Mucosa of descending colon (tissue), 3 donors: ENCODE results near the gene KIRREL3. TPM values are rescaled to one million over a fixed set of nuclear protein-coding genes. Genes with fewer than 3 reads are reported as not detected.

ENCODE experiments used
- ATAC-seq: fragments of 200-7000 bp; cut with Tn5 transposase; one replicate; pipeline ENCODE4 v1.9.1; 2020; ENCODE audit warnings: mild to moderate bottlenecking, moderate library complexity
- DNase-seq, 3 donors: peaks; one replicate each; pipeline ENCODE4 v3.0.0-alpha.2; 2020
- H3K36me3 ChIP-seq: fragments of 200-600 bp; one replicate; pipeline ENCODE4 v1.8.0; 2021; ENCODE audit warnings: low read depth, mild to moderate bottlenecking
- H3K4me1 ChIP-seq: fragments of 200-600 bp; one replicate; pipeline ENCODE4 v1.8.0; 2021; ENCODE audit warnings: low read depth, mild to moderate bottlenecking
- H3K4me3 ChIP-seq: fragments of 200-600 bp; one replicate; pipeline ENCODE4 v1.8.0; 2021; ENCODE audit warnings: mild to moderate bottlenecking
- H3K9me3 ChIP-seq: fragments of 200-600 bp; one replicate; pipeline ENCODE4 v1.8.0; 2021; ENCODE audit warnings: mild to moderate bottlenecking
- intact Hi-C, 2 donors: fragments of 100-400 bp; cut with DNase I in 1 of 2; cut with micrococcal nuclease in 1 of 2; formaldehyde crosslinking; loops; one replicate each; pipeline versions ENCODE4 v1.11.0 to v1.11.1; 2022; cut with DNase I, micrococcal nuclease
- total RNA-seq, 3 donors: library from RNA; stranded (reverse); fragmentation: NEBNext Ultra II Directional in 2 of 3; extraction: Animal tissue kit (Norgen Biotek cat#: 25700) in 2 of 3; gene quantifications; one replicate each; pipeline versions ENCODE4 v1.2.1 to v1.2.4, GENCODE V29; 2021 to 2023
- TF ChIP-seq, protein P1 (sequence below): fragments of 200-600 bp; IDR thresholded peaks from one replicate; pipeline ENCODE4 v1.8.0; 2022; ENCODE audit warnings: antibody characterized with exemption, mild to moderate bottlenecking
- donor health status: DM: no; HTN: no; CAD: no; lungs with moderate emphysema.
- donor health status: DM: no; HTN: no; CAD: no.
- donor health status: DM: no; HTN: yes; CAD: no.

The KIRREL3 gene
- total RNA-seq, 3 donors from 2014 or later = 0.23 to 2.4 (median 0.70) TPM

DNA sequence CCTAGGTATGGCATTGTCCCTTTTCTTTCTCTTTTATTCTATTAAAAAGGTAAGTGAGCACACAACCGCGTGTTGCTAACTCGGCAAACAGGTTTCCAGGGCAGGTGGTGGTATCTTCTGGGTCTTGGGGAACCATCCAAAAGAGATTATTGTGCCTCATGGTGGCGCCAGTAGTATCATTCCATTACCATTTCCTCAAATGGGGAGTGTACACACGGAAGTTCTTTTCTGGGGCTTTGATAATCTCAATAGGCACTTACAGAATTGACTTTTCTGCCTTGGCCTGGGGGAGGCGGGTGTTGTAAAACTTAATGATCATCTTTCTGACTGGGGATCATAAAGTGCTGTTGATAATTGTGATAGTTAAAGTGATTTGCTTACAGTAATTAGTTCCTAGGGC, 234.1 kb downstream of the KIRREL3 start:
- peak in 1 of 3 donors; percentile 33 for DNase-seq
- ATAC-seq = peak; percentile 75

DNA sequence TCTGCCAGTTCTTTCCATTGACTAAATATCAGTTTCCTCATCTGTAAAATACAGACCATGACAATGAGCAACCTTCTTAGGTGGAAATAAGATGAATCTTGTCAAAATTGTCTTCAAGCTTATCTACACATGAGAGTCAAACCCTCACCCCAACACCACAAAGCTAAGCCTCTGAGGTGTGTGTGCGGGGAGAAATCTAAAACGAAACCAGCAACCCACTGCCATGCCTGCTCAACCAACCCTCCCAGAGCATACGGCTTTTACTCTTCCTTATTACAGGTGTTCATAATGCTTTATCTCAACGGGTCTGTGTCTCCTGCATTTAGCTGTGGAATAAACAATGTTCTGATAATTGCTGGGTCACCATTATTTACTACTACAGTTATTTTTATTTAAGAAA, 235.4 kb downstream of the KIRREL3 start:
- H3K36me3 ChIP-seq = no peaks in the 10 kb centered on the region
- H3K4me1 ChIP-seq = peaks cover 5% of the 10 kb centered on the region
- no peak overlapping the region for H3K4me3 ChIP-seq
- TF ChIP-seq, protein P1, sequence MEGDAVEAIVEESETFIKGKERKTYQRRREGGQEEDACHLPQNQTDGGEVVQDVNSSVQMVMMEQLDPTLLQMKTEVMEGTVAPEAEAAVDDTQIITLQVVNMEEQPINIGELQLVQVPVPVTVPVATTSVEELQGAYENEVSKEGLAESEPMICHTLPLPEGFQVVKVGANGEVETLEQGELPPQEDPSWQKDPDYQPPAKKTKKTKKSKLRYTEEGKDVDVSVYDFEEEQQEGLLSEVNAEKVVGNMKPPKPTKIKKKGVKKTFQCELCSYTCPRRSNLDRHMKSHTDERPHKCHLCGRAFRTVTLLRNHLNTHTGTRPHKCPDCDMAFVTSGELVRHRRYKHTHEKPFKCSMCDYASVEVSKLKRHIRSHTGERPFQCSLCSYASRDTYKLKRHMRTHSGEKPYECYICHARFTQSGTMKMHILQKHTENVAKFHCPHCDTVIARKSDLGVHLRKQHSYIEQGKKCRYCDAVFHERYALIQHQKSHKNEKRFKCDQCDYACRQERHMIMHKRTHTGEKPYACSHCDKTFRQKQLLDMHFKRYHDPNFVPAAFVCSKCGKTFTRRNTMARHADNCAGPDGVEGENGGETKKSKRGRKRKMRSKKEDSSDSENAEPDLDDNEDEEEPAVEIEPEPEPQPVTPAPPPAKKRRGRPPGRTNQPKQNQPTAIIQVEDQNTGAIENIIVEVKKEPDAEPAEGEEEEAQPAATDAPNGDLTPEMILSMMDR = no peak
- H3K9me3 ChIP-seq = no peaks in the 10 kb centered on the region
- DNase-seq (no peak), ATAC-seq (no peak)
- intact Hi-C loops = no loop called here

More for the DNA sequence above, 234.1 kb downstream of the KIRREL3 start:
- TF ChIP-seq, protein P1 = no peak
- intact Hi-C loops = no loop called here
- no peaks in the 10 kb centered on the region for H3K9me3 ChIP-seq
- H3K36me3 ChIP-seq = no peaks in the 10 kb centered on the region
- H3K4me1 ChIP-seq = peaks cover 5% of the 10 kb centered on the region
- H3K4me3 ChIP-seq = no peak overlapping the region

DNA sequence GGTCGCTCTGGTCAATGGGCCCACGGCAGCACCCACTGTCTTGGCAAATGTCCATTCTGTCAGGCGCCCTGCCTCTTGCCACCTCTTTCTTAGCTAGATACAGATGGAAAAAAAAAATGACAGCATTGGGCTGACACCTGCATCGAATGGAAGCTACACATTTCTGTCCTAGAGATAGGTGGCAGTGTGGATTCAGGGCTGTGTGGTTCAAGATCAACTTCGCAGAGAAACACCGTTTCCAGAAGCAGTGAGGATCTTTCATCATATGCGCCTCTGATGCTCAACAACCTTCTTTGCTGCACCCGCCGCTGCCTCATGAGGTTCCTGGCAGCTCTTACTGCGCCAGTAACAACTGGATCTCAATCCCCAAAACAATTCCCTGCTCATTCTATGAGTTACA, 236.3 kb downstream of the KIRREL3 start:
- H3K36me3 ChIP-seq = no peaks in the 10 kb centered on the region
- DNase-seq (no peak), ATAC-seq (no peak)
- H3K9me3 ChIP-seq = no peaks in the 10 kb centered on the region
- TF ChIP-seq, protein P1 = no peak
- peaks cover 5% of the 10 kb centered on the region for H3K4me1 ChIP-seq
- H3K4me3 ChIP-seq = no peak overlapping the region
- intact Hi-C loops = no loop called here

DNA sequence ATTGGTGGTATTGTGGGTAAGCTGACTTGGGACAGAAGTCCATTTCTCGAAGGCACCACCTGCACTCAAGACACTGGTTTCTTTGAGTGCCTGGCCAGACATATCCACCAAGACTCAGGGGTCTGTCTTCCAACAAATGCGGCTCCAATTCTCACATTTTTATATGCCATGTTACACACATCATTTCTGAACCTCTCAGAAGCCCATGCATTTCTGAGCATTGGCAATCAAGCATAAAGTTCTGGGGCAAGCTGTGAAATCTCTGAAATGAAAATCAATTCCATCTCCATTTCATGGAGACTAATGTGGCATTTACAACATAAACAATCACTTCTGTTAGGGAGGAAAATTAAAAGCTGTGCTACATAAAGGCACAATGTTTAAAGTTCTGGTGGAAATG, 243.7 kb downstream of the KIRREL3 start:
- DNase-seq (no peak), ATAC-seq (no peak)
- Histone ChIP-seq H3K4me3 (no peak overlapping the region), H3K36me3 (no peaks in the 10 kb centered on the region), H3K4me1 (no peaks in the 10 kb centered on the region), H3K9me3 (no peaks in the 10 kb centered on the region)
- intact Hi-C loops = no loop called here
- TF ChIP-seq, protein P1 = no peak

DNA sequence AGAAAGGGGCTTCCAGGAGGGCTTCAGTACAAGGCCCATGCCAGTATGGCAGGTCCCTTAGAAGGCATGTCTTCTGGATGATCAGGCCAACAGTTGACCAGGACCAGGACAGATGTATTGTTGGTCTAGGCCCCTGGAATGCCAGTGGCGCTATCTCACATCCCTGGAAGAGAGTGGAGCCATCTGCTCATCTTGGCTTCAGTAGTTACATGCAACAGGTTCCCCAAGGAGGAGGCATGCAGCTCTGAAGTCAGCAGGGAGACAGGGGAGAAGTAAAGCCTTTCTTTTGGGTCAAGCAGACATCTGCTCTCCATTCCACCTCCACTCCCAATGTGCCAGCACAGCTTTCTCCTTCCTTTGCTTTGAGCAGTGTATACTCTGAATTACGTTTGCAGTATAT, 244.1 kb downstream of the KIRREL3 start:
- Histone ChIP-seq H3K36me3 (no peaks in the 10 kb centered on the region), H3K9me3 (no peaks in the 10 kb centered on the region), H3K4me1 (no peaks in the 10 kb centered on the region), H3K4me3 (no peak overlapping the region)
- no peak for ATAC-seq
- intact Hi-C loops = no loop called here
- TF ChIP-seq, protein P1 = no peak
- no peak for DNase-seq

DNA sequence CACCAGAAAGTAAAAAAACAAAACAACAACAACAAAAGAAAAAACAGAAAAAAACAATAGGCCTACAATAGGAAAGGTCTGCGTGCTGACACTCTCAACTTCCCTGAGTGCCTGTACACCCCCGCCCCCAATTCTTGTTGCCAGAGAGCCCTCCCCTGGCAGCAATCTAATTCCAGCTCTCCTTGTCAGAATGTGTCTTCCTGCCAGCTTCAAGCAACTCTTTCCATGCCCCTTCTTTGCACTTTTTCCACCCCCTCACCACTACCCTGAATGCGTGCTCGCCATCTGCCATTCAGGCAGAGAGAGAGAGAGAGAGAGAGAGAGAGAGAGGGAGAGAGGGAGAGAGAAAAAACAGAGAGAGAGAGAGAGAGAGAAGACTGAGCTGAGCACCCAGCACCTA, 245.0 kb downstream of the KIRREL3 start:
- ATAC-seq (no peak), DNase-seq (no peak)
- no peaks in the 10 kb centered on the region for H3K9me3 ChIP-seq
- intact Hi-C loops = no loop called here
- TF ChIP-seq, protein P1 = no peak
- no peaks in the 10 kb centered on the region for H3K4me1 ChIP-seq
- no peak overlapping the region for H3K4me3 ChIP-seq
- no peaks in the 10 kb centered on the region for H3K36me3 ChIP-seq
